H9 (cell line): ENCODE results near the gene SKOR2. TPM values are rescaled to one million over a fixed set of nuclear protein-coding genes. Genes with fewer than 3 reads are reported as not detected.

Experiments
- DNase-seq: peaks from one replicate; pipeline ENCODE4 v3.0.0-alpha.2; 2017
- H2AFZ ChIP-seq: one replicate; pipeline ENCODE4 v1.6.1; 2013; ENCODE audit warnings: mild to moderate bottlenecking, low read length, control low read depth, moderate library complexity
- H2AK5ac ChIP-seq: 2 replicates; pipeline ENCODE4 v1.6.1; 2013; ENCODE audit warnings: low read length, control low read depth, mixed read lengths; ENCODE audit not compliant: insufficient read length
- H2BK120ac ChIP-seq: one replicate; pipeline ENCODE4 v1.6.1; 2013; ENCODE audit warnings: low read depth, mild to moderate bottlenecking, low read length, control low read depth, inconsistent platforms; ENCODE audit not compliant: poor library complexity, severe bottlenecking
- H2BK12ac ChIP-seq: 2 replicates; pipeline ENCODE4 v1.6.1; 2013; ENCODE audit warnings: low read length, control low read depth, mixed read lengths, low read depth; ENCODE audit not compliant: insufficient read length
- H2BK15ac ChIP-seq: 2 replicates; pipeline ENCODE4 v1.6.1; 2013; ENCODE audit warnings: low read depth, low read length, control low read depth
- H2BK20ac ChIP-seq: one replicate; pipeline ENCODE4 v1.6.1; 2013; ENCODE audit warnings: low read depth, mild to moderate bottlenecking, low read length, control low read depth, inconsistent platforms; ENCODE audit not compliant: poor library complexity, severe bottlenecking
- H2BK5ac ChIP-seq: 2 replicates; pipeline ENCODE4 v1.6.1; 2013; ENCODE audit warnings: low read length, control low read depth, mixed read lengths; ENCODE audit not compliant: insufficient read length
- H3K14ac ChIP-seq: 2 replicates; pipeline ENCODE4 v1.6.1; 2013; ENCODE audit warnings: low read length, control low read depth; ENCODE audit not compliant: insufficient read depth
- H3K18ac ChIP-seq: 2 replicates; pipeline ENCODE4 v1.6.1; 2013; ENCODE audit warnings: low read depth, mild to moderate bottlenecking, mixed read lengths, low read length, control low read depth; ENCODE audit not compliant: insufficient read length
- H3K23ac ChIP-seq: 2 replicates; pipeline ENCODE4 v1.6.1; 2013; ENCODE audit warnings: low read length, control low read depth, mixed read lengths, low read depth; ENCODE audit not compliant: insufficient read length
- H3K23me2 ChIP-seq: 2 replicates; pipeline ENCODE4 v1.6.1; 2013; ENCODE audit warnings: low read depth, mild to moderate bottlenecking, mixed read lengths, low read length, control low read depth; ENCODE audit not compliant: insufficient read length, poor library complexity, severe bottlenecking
- H3K27ac ChIP-seq: 2 replicates; pipeline ENCODE4 v1.5.1; 2013; ENCODE audit warnings: low read length, control low read depth, mixed read lengths, low read depth; ENCODE audit not compliant: insufficient read length
- H3K27me3 ChIP-seq: 2 replicates; pipeline ENCODE4 v1.6.1; 2013; ENCODE audit warnings: low read length, control low read depth, inconsistent platforms; ENCODE audit not compliant: insufficient read depth
- H3K4ac ChIP-seq: 2 replicates; pipeline ENCODE4 v1.6.1; 2013; ENCODE audit warnings: low read depth, mild to moderate bottlenecking, control low read depth, inconsistent platforms, low read length, moderate library complexity
- H3K4me1 ChIP-seq: 2 replicates; pipeline ENCODE4 v1.6.1; 2013; ENCODE audit warnings: low read length, control low read depth, inconsistent platforms; ENCODE audit not compliant: insufficient read depth
- H3K4me2 ChIP-seq: 2 replicates; pipeline ENCODE4 v1.6.1; 2013; ENCODE audit warnings: low read length, control low read depth, mixed read lengths; ENCODE audit not compliant: insufficient read length, insufficient read depth
- H3K56ac ChIP-seq: 2 replicates; pipeline ENCODE4 v1.6.1; 2013; ENCODE audit warnings: low read depth, mild to moderate bottlenecking, mixed read lengths, low read length, control low read depth; ENCODE audit not compliant: insufficient read length
- H3K79me1 ChIP-seq: 2 replicates; pipeline ENCODE4 v1.6.1; 2013; ENCODE audit warnings: low read depth, mild to moderate bottlenecking, moderate library complexity, low read length, control low read depth, inconsistent platforms; ENCODE audit not compliant: insufficient read depth, poor library complexity, severe bottlenecking
- H3K79me2 ChIP-seq: 2 replicates; pipeline ENCODE4 v1.6.1; 2013; ENCODE audit warnings: low read length, control low read depth, inconsistent platforms; ENCODE audit not compliant: insufficient read depth
- H3K9ac ChIP-seq: 2 replicates; pipeline ENCODE4 v1.6.1; 2013; ENCODE audit warnings: low read length, control low read depth, mixed read lengths; ENCODE audit not compliant: insufficient read length; ENCODE audit errors: extremely low read depth
- H3K9me3 ChIP-seq: one replicate; pipeline ENCODE4 v1.6.1; 2013; ENCODE audit warnings: low read depth, low read length, inconsistent platforms; ENCODE audit not compliant: control insufficient read depth
- H3T11ph ChIP-seq: one replicate; pipeline ENCODE4 v1.6.1; 2013; ENCODE audit warnings: mild to moderate bottlenecking, low read length, control low read depth, inconsistent platforms
- H4K20me1 ChIP-seq: one replicate; pipeline ENCODE4 v1.6.1; 2013; ENCODE audit not compliant: control insufficient read depth, insufficient read length, insufficient read depth
- H4K5ac ChIP-seq: 2 replicates; pipeline ENCODE4 v1.6.1; 2013; ENCODE audit warnings: low read depth, mild to moderate bottlenecking, mixed read lengths, low read length, control low read depth; ENCODE audit not compliant: insufficient read length
- H4K8ac ChIP-seq: replicated peaks from 2 replicates; pipeline ENCODE4 v1.6.1; 2013; ENCODE audit warnings: low read length, control low read depth, mixed read lengths, low read depth; ENCODE audit not compliant: insufficient read length
- H4K91ac ChIP-seq: 2 replicates; pipeline ENCODE4 v1.6.1; 2013; ENCODE audit warnings: low read depth, mild to moderate bottlenecking, moderate library complexity, mixed read lengths, low read length, control low read depth; ENCODE audit not compliant: insufficient read length
- H3K27ac Mint-ChIP-seq, 3 experiments: 2 replicates in 2 of 3; 3 replicates in 1 of 3; pipeline ENCODE4 v1.8.0; 2020 to 2021; ENCODE audit warnings: mixed read lengths in 3 of 3, mild to moderate bottlenecking in 1 of 3, moderate library complexity in 1 of 3
- H3K27me3 Mint-ChIP-seq: 2 replicates; pipeline ENCODE4 v1.8.0; 2021; ENCODE audit warnings: low read depth, mild to moderate bottlenecking, moderate library complexity, mixed read lengths
- H3K36me3 Mint-ChIP-seq, 3 experiments: 2 replicates in 2 of 3; 3 replicates in 1 of 3; pipeline ENCODE4 v1.8.0; 2020 to 2021; ENCODE audit warnings: low read depth in 3 of 3, mixed read lengths in 3 of 3; ENCODE audit not compliant: insufficient read depth in 1 of 3
- H3K4me1 Mint-ChIP-seq, 2 experiments: 2 replicates each; pipeline ENCODE4 v1.8.0; 2020; ENCODE audit warnings: mixed read lengths in 2 of 2
- H3K4me3 Mint-ChIP-seq, 2 experiments: 2 replicates in 1 of 2; 3 replicates in 1 of 2; pipeline ENCODE4 v1.8.0; 2020 to 2021; ENCODE audit warnings: mild to moderate bottlenecking in 2 of 2, mixed read lengths in 2 of 2, moderate library complexity in 1 of 2
- H3K9me3 Mint-ChIP-seq, 2 experiments: 2 replicates in 1 of 2; 3 replicates in 1 of 2; pipeline ENCODE4 v1.8.0; 2020; ENCODE audit warnings: mild to moderate bottlenecking in 2 of 2, mixed read lengths in 2 of 2, moderate library complexity in 1 of 2
- WGBS: extraction: QIAGEN DNeasy Blood & Tissue Kit; methylation state at CpG from one replicate; pipeline ENCODE4 v1.1.7; 2013; ENCODE audit warnings: missing lambda C conversion rate, low lambda C conversion rate, mixed read lengths; ENCODE audit not compliant: insufficient read length; ENCODE audit errors: extremely low coverage; 5-methylcytosine and 5-hydroxymethylcytosine counted together
- total RNA-seq: library from RNA; stranded (reverse); gene quantifications from 2 replicates; pipeline ENCODE4 v1.2.1, GENCODE V29; 2021
- TF ChIP-seq, protein P1 (sequence below): fragments of 200-600 bp; sonication (generic); conservative IDR thresholded peaks from 3 replicates; pipeline ENCODE4 v1.8.0; 2021; ENCODE audit warnings: antibody characterized with exemption, mild to moderate bottlenecking

SKOR2 gene
- total RNA-seq, 1 experiment from 2014 or later = 0.24 TPM

DNA sequence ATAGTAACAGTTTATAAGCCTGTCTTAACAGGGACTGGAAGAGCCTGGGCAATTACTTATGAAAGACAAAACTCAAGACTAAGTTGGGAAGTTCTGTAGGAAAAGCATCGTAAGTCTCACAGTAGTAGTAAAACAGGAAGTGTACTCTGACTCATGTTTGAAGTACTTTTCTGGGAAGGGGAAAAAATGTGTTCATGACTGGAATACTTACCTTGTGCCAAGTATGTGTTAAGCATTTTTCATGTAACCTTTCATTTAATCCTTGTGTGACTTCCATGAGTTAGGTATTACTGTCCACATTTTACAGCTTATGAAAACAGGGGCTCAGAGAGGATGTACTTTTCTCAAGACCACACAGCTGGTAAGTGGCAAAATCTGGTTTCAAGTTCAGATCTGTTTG, 13.7 kb upstream of the SKOR2 start:
- H3K9me3 Mint-ChIP-seq = peaks cover 0 to 4% of the 10 kb centered on the region in 2 experiments; a peak in 2 of 5 replicates
- Histone ChIP-seq H3K79me1 (no peaks in the 10 kb centered on the region), H3K27me3 (peaks cover 52% of the 10 kb centered on the region), H2BK20ac (no peak overlapping the region), H2AFZ (no peak overlapping the region), H3K56ac (no peak overlapping the region), H3K4ac (no peak overlapping the region), H2BK15ac (no peak overlapping the region), H4K20me1 (no peaks in the 10 kb centered on the region), H3K79me2 (no peaks in the 10 kb centered on the region), H2BK5ac (no peak overlapping the region), H2BK120ac (no peak overlapping the region), H4K5ac (no peak overlapping the region), H3K23ac (no peak overlapping the region), H3K18ac (no peak overlapping the region), H3K4me1 (no peaks in the 10 kb centered on the region), H3K9me3 (no peaks in the 10 kb centered on the region), H4K8ac (no peak overlapping the region), H3K4me2 (no peak overlapping the region), H4K91ac (no peak overlapping the region), H3K9ac (no peak overlapping the region), H3T11ph (no peak overlapping the region), H3K23me2 (peaks cover 31% of the 10 kb centered on the region), H3K14ac (no peak overlapping the region), H3K27ac (no peak overlapping the region), H2AK5ac (no peak overlapping the region), H2BK12ac (no peak overlapping the region)
- DNase-seq = no peak
- peaks cover 75% of the 10 kb centered on the region for H3K27me3 Mint-ChIP-seq
- no peaks in the 10 kb centered on the region for H3K36me3 Mint-ChIP-seq
- TF ChIP-seq, protein P1, sequence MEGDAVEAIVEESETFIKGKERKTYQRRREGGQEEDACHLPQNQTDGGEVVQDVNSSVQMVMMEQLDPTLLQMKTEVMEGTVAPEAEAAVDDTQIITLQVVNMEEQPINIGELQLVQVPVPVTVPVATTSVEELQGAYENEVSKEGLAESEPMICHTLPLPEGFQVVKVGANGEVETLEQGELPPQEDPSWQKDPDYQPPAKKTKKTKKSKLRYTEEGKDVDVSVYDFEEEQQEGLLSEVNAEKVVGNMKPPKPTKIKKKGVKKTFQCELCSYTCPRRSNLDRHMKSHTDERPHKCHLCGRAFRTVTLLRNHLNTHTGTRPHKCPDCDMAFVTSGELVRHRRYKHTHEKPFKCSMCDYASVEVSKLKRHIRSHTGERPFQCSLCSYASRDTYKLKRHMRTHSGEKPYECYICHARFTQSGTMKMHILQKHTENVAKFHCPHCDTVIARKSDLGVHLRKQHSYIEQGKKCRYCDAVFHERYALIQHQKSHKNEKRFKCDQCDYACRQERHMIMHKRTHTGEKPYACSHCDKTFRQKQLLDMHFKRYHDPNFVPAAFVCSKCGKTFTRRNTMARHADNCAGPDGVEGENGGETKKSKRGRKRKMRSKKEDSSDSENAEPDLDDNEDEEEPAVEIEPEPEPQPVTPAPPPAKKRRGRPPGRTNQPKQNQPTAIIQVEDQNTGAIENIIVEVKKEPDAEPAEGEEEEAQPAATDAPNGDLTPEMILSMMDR = no peak
- no CpG with 5 or more reads among the region's 1 CpG for WGBS
- H3K4me1 Mint-ChIP-seq = peaks cover 18 to 29% of the 10 kb centered on the region in 2 experiments
- no peak overlapping the region for H3K4me3 Mint-ChIP-seq
- no peak overlapping the region for H3K27ac Mint-ChIP-seq
